Measurements from ENCODE around the gene PPP1R9A. TPM values are rescaled to one million over a fixed set of nuclear protein-coding genes. Genes with fewer than 3 reads are reported as not detected.

PPP1R9A gene
- total RNA-seq, 1 donor from 2014 or later: 0.85 TPM

DNA sequence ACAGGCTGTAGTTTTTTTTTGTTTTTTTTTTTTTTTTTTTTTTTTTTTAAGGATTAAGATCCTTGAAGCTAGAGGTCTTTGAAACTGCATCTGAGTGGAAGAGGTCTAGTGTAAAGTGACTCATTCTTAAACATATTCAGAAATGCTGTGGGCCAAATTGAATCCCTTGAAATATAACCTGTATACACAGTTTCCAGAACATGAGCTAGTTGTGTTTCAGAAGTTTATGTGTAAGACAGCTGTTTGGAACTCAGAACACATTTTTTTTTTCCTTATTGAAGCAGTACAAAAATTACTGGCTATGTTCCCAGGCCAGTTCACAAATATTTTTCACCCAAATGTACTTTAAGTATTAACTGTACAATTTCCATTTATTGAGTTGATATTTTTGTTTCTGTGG lies 67.9 kb downstream of the PPP1R9A start:
- intact Hi-C loops (cut with DNase I): loop anchor here (5.0 kb wide), 1 partner anchor 68 kb away; the partner anchor contains the start of gene PPP1R9A
- no peaks in the 10 kb centered on the region for H3K36me3 ChIP-seq

DNA sequence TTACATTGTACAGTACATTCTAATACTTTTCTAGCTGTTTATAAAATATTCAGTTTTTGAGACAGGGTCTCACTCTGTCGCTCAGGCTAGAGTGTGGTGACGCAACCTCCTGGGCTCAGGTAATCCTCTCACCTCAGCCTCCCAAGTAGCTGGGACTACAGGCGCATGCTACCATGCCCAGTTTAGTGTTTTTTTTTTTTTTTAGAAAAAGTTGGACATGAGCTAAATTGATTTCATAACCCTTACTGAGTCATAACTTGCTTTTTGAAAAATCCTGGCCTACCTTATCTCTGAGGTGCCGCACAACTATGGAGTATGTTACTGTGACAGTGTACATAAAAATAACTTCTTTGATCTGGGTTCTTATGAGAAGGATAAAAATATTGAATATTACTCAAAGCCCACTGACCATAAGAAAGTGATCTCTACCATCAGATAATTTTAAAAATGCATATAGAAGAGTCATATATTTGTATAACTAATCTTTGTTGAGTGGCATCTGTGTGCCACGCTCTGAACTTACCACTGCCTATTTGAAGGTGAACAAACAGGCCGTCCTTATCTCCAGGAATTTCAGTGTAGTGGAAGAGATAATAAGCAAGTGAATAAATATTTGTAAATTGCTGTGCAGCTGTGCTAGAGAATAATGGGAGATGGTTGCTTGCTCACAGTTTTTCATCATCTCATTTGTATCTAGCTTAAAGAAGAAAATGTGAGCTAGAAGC lies 73.2 kb downstream of the PPP1R9A start:
- TF ChIP-seq, protein P1, sequence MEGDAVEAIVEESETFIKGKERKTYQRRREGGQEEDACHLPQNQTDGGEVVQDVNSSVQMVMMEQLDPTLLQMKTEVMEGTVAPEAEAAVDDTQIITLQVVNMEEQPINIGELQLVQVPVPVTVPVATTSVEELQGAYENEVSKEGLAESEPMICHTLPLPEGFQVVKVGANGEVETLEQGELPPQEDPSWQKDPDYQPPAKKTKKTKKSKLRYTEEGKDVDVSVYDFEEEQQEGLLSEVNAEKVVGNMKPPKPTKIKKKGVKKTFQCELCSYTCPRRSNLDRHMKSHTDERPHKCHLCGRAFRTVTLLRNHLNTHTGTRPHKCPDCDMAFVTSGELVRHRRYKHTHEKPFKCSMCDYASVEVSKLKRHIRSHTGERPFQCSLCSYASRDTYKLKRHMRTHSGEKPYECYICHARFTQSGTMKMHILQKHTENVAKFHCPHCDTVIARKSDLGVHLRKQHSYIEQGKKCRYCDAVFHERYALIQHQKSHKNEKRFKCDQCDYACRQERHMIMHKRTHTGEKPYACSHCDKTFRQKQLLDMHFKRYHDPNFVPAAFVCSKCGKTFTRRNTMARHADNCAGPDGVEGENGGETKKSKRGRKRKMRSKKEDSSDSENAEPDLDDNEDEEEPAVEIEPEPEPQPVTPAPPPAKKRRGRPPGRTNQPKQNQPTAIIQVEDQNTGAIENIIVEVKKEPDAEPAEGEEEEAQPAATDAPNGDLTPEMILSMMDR (IDR thresholded peaks at IDR 0.05): no peak
- Histone ChIP-seq H3K4me1 (peaks cover 0 to 2% of the 10 kb centered on the region in 2 donors), H3K27ac (no peak overlapping the region), H3K9me3 (no peaks in the 10 kb centered on the region), H3K27me3 (no peaks in the 10 kb centered on the region), H3K4me3 (no peak overlapping the region), H3K36me3 (no peaks in the 10 kb centered on the region)
- intact Hi-C loops (cut with DNase I): loop anchor here (1.0 kb wide), 1 partner anchor 25 kb away; no protein-coding TSS in a partner anchor
- DNase-seq (ENCODE audit: low spot score in 2 of 2): no peak

More for the DNA sequence above, 67.9 kb downstream of the PPP1R9A start:
- no peak for DNase-seq (ENCODE audit: low spot score in 2 of 2)
- Histone ChIP-seq H3K27ac (no peak overlapping the region), H3K27me3 (no peaks in the 10 kb centered on the region), H3K4me1 (peaks cover 0 to 15% of the 10 kb centered on the region in 2 donors), H3K9me3 (no peaks in the 10 kb centered on the region), H3K4me3 (no peak overlapping the region)
- TF ChIP-seq, protein P1 (IDR thresholded peaks at IDR 0.05): no peak

DNA sequence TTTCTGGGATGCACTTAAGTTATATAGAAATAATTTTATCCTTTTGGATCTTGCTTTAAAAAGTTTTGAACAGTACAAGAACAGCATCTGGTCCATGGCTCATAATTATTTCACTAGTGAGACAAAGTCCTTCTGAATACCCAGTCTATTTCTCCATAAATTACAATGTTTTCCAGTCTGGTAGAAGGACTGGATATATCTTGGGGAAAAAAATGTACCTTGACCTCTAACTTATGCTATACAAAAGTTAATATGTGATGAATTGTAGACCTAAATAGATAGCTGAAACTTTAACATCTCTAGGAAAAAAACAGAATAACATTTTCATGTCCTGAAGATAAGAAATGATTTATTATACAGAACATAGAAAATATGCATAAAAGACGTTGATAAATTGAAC lies 88.5 kb downstream of the PPP1R9A start:
- intact Hi-C loops (cut with DNase I): no loop called here
- Histone ChIP-seq H3K4me3 (no peak overlapping the region), H3K27ac (no peak overlapping the region), H3K36me3 (no peaks in the 10 kb centered on the region), H3K9me3 (no peaks in the 10 kb centered on the region), H3K27me3 (no peaks in the 10 kb centered on the region), H3K4me1 (no peaks in the 10 kb centered on the region)
- DNase-seq (ENCODE audit: low spot score in 2 of 2): no peak
- TF ChIP-seq, protein P1 (IDR thresholded peaks at IDR 0.05): no peak

DNA sequence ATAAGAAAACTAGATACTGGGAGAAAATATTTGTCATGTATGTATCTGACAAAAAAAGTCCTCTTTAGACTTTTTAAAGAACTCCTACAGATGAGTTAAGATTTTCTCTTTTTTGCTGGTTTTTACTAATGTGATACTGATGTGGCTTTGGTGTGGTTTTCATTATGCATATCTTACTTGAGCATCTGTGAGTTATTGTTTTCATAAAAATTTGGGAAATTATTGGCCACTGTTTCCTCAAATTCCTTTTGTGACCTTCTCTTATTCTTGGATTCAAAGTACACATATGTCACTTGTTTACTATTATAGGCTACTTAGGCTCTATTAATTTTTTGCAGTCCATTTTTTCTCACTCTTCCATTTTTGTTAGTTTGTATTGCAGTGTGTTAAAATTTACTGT lies 89.0 kb downstream of the PPP1R9A start:
- no peaks in the 10 kb centered on the region for H3K4me1 ChIP-seq
- DNase-seq (ENCODE audit: low spot score in 2 of 2): no peak
- no peak overlapping the region for H3K4me3 ChIP-seq
- no peaks in the 10 kb centered on the region for H3K9me3 ChIP-seq
- H3K27me3 ChIP-seq: no peaks in the 10 kb centered on the region
- TF ChIP-seq, protein P1 (IDR thresholded peaks at IDR 0.05): no peak
- no peaks in the 10 kb centered on the region for H3K36me3 ChIP-seq
- intact Hi-C loops (cut with DNase I): no loop called here
- H3K27ac ChIP-seq: no peak overlapping the region

DNA sequence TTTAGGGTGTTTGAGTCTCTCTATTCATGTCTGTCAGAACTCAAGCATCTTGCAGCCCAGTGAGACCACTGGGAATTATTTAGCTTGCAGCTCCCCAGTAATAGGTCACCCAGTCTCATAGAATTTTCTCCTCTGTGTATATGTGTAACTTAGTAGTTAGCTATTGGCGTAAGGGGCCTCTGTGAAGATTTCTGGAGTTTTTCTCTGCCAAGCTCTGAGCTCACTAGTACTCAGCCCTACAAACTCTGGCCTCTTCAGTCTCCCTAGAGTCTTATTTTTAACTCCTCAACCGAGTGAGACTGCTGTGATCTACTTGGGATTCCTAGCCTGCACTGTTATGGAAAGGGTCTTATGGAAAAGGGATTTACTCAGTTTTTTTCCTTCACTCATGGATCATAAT lies 90.2 kb downstream of the PPP1R9A start:
- intact Hi-C loops (cut with DNase I): no loop called here
- no peak for DNase-seq (ENCODE audit: low spot score in 2 of 2)
- no peaks in the 10 kb centered on the region for H3K36me3 ChIP-seq
- no peaks in the 10 kb centered on the region for H3K27me3 ChIP-seq
- H3K4me1 ChIP-seq: no peaks in the 10 kb centered on the region
- H3K4me3 ChIP-seq: no peak overlapping the region
- TF ChIP-seq, protein P1 (IDR thresholded peaks at IDR 0.05): no peak
- H3K27ac ChIP-seq: no peak overlapping the region
- no peaks in the 10 kb centered on the region for H3K9me3 ChIP-seq

All from ascending aorta (tissue), 2 donors.